Measurements from ENCODE around the gene SEC16B.

Gene SEC16B

DNA sequence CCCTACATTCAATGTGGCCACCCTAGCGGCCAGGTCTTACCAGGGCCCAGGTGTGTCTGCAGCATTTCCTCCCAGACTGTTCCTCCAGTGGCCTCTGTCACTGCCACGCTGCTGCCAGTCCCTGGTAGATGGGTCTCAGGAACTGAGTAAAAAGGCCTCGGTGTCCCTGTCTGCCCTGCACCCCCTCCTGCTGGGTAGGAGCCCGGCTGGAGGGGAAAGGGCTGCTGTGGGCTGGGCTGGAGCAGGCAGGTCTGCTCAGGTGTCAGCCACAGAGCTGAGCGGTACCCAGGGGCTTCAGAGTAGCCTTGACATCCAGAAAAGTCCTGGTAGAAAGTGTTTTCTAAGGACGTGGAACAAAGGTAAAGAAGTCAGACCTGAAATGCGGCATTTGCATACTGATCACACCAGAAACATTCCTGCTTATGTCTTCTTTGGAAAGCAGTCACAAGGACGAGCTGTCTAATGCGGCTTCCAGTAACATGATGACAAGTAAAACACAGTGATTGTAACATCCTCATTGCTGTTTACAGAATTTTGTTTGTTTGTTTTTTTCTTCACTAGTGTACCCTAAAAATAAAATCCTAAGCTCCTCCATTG lies 32.6 kb downstream of the SEC16B start:
- no peak for DNase-seq

DNA sequence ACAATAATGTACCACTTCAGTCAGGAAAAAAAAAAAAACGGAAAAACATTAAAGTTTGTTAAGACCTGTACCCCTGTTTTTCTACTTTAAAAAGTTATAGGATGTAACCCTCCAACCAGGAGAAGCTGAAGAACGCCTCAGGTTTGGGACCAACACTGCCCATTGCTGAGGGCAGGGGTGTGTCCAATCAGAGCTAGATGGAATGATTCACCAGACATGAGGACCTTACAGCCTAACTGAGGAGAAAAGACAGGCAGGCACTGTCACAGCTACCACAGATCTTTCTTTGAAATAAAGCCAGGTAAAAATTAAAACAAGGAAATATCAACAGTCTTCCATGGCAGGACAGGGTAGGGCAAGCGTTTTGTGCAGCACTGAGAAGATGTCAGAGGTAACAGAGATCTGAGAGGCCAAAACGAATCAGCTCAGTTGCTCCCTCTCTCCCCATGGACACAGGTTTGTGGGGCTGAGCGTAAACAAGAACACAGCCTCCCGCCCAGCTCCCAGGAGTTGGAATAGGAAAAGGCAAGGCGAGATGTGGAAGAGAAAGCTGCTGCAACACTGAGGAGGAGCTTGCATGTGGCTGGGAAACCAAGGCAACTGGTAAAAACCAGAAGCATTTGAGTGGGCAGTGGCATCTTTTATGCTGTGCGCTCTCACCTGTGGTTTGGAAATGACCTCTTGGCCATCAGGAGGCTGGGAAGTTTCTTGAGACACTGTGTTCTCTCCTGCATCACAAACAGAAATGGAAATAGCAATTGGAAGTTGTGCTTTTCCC lies 34.0 kb downstream of the SEC16B start:
- no peak for DNase-seq

DNA sequence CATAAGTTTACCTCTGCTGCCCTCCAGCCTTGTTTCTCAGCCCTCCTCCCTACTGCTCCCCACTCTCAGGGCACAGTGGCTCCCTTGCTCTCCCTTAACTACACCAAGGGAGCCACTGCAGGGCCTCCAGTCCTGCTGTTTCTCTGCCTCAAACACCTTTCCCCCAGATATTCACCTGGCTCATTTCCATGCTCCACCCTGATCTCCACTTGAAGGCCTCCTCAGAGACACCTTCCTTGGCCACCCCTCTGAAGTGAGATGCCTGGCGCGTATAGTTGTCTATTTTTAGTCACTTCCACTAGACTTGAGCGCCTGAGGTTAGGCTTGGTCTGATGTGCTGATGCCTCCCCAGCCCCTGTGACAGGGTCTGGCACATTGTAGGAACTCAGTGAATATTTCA lies 34.9 kb downstream of the SEC16B start:
- no peak for DNase-seq

DNA sequence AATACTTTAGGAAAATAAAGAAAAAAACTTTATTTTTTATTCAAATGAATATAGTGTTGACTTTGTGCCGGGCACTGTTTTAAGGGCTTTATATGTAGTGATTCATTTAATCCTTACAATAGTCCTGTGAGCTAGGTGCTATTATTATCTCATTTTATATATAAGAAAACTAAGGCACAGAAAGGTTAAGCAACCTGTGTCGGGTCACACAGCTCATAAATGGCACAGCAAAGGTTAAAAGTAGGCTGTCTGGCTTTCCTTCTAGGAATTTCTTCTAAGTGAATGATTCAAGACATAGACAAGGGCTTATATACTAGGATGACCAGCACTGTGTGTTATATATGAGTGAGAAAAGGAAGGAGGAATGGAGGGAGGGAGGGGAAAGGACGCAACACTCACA lies 35.4 kb downstream of the SEC16B start:
- DNase-seq: no peak

DNA sequence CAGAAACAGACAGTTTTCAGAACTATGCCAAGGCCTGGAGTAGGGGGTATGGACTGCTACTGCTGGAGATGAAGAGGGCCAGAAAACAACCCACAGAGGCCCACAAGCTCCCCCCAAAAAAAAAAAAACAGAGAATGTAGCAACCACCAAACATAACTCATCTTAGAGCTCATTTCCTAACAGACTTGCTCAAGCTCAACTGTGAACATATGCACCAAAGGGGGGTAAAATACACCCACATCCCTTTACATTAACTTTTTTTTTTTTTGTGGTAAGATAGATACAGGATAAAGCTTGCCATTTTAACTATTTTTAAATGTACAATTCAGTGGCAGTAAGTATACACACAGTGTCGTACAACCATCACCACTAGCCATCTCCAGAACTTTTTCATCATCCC lies 36.0 kb downstream of the SEC16B start:
- no peak for DNase-seq

DNA sequence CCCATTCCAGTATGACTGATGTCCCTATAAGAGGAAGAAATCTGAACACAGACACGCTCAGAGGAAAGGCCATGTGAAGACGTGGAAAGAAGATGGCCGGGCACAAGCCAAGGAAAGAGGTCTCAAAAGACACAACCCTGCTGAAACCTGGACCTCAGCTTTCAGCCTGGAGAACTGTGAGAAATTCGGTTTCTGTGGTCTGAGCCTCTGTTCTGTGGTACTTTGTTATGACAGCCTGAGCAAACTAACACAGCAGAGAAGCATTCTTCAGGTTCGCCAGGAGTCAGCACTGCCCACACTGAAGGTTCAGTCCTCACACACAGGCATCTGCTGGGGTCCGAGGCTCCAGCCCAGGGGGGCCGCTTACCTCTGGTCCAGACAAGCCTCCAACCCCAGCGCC lies 37.7 kb downstream of the SEC16B start:
- no peak for DNase-seq

DNA sequence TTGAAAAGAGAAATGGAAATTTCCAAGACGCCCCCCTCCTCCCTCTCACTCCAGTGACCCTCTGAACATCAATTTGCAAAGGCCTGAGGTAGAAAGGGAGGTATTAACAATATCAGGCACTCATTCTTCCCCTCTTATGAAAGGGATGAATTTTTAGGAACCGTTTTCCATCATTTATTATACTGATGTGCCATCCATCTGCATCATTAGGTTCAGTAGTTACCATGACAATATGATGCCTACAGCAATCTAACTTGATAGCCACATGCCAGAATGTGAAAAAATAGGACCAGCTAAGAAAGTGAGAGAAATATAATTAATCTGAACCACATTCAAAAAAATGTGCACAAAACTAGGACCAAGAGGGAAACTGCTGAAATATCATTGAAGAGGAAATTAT lies 40.9 kb downstream of the SEC16B start:
- no peak for DNase-seq

DNA sequence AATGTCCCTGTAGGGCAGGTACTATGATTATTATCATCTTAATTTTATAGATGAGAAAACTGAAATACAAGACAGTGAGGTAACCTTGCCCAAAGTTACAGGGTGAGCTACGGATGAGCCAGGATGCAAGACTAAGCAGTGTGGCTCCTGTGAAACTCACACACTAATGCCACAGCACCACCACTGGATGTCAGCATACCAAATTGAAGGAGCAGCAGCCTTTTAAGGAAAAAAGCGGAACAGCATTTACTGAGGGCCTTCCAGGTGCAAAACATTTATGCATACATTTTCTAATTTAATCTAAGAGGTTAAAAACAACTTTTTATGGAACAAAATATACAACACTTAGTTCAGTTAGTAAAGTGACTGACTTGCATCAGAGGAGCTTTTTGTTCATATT lies 41.7 kb downstream of the SEC16B start:
- no peak for DNase-seq

DNA sequence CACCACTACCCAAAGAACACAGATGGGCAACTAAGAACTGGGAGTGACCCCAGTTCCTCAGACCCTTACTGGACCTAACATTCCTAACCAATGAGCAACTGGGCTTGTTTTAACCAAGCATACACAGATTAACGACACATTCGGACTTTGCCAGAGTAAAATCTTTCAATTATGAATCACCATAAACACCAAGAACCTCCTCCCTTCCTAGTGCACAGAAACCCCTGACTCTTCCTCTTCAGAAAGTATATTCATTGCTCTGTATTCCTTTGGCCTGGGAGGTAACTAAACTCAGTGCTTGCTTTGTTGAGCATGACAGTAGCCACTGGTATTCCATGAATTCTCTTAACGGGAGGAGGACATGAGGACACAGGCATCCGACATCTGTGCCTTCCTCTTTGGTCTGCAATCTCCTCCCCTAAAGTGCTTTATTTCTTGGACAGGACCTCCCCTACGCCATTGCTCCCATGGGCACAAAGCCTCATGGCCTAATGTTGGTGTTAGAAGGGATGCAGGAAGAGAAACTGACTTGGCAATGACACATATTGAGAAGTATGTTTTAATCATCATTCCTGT lies 42.7 kb downstream of the SEC16B start:
- no peak for DNase-seq

DNA sequence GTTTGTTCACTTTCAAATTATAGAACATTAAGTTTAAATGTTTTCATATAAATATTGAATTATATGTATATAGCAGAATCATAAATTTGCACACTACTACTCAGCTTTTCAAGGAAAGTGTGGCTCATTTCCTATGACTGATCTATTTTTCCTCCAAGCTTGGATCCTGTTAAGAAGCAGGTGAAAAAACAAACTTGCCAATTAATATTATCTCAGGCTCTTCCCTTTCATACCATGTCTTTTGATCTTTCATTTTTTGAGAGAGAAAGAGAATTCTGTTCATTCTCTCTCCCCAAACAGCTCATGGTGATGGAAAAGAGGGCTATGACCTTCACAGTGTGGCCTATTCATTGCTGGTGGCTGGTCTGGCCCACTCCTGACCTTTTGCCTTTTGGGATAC lies 43.7 kb downstream of the SEC16B start:
- DNase-seq: no peak

DNA sequence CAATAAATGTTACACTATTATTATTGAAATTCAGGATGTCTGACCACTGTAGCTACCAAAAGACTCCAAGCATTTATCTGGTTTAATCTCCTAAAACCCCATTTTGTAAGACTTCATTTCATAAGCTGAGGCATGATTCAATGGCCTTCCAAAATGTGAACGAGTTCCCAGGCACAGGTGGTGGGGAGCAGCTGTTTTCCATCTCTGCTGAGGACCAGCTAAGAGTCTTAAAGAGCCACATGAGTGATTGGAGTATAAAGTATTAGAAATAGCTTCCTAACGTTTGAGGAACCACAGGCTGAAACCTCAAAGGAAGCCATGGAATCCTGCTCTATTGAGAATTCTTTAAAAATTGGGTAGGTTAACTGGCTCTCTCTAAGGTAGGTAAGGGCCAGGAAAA lies 44.9 kb downstream of the SEC16B start:
- no peak for DNase-seq

DNA sequence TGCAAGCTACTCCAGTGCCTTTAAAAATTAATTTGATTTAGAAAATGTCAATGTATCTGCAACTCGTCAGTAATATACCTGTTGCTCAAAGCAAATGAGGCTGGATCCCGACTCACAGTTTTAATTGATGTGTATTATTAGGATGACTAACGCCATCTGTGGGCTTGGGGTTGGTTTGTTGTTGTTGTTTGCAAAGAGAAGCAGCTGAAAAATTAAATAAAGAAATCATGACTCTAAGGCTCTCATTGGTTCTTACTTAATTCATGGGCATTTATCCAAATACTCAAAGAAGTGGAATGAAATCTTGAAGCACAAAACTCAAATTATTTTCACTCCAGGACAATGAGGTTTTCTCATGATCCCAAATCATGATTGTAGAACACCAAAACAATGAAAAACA lies 46.4 kb downstream of the SEC16B start:
- DNase-seq: no peak

DNA sequence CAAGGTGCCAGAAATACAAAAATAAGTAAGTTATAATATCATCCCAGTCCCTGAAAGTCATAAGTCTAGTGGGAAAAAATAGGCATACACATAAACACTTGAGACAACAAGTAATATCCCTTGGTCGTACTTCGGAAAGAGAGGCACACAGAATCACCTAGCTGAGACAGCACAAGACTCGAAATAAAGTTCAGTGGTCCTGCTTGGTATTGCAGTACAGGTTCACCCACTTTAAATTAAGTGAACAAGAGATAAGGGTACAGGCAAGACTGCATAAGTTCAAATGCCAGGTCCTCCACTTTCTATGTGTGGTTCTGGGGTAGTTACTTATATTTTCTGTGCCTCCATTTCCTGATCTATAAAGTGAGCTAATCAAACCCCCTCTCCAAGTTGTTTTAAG lies 47.6 kb downstream of the SEC16B start:
- no peak for DNase-seq

DNA sequence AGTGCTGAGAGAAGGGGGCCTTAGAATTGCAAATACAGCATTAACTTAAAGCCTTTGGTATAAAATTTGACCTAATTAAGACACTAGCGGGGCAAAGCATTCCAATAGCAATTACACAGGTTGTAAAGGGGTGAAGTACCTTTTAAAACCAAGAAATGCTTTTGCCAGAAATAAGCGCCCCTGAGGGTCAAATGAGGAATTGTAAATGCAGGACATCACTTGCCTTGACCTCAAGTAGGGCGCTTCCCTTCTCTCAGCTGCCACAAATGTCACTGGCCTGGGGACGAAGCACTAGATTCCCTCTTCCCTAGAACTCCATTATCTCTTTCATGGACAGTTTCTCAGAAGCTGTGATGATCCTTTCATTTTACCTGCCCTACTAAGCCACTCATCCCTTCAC lies 48.3 kb downstream of the SEC16B start:
- no peak for DNase-seq

DNA sequence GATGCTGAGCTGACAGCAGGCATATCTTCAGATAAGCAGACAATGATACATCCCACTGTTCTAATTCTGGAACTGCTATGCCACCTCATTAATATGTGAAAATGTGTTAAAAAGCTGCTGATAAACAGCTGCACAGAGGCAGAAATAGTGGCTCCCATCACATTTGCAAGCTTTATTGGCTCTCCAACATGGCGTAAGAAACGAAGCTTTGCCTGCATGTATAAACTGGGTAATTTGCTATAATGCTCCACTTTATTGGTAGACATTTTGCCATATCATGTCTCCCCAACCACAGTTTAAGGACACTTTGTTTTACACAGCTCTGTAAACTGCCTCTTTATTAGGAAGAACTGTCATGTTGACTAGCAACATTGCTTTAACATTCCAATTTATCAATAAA lies 49.8 kb downstream of the SEC16B start:
- DNase-seq: no peak

DNA sequence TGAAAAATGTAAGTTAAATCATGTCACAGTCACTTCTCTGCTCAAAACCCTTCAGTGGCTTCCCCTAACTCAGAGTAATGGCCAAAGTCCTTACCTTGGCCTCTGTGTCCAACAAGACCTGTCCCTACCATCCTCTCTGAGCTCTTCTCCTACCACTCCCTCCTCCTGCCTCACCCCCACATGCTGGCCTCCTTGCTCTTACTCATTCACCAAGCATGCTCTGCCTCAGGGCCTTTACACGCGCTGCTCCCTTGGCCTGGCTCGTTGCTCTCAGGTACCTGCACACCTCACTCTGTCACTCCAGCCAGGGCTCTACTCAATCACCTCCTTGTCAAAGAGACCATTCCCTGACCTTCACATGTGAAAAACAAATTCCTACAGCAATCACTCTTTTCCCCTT lies 54.2 kb downstream of the SEC16B start:
- DNase-seq: no peak

DNA sequence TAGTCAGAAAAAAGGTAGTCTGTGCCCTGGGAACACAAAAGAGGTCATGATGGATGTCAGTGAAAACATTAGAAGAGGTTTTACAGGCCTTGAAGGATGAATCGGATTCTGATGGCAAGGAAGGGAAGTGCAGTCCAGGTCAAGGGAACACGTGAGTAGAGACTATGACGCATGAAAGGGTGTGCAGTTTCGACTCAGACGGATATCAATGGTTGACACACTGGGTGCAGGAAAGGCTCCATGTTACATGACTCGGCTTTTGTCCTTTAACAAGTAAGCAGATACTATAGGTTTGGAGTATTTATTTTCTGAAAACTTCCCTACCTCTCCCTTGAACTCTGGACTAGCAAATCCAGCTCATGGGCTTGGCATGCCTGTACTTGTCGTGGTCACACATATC lies 55.3 kb downstream of the SEC16B start:
- DNase-seq: no peak

DNA sequence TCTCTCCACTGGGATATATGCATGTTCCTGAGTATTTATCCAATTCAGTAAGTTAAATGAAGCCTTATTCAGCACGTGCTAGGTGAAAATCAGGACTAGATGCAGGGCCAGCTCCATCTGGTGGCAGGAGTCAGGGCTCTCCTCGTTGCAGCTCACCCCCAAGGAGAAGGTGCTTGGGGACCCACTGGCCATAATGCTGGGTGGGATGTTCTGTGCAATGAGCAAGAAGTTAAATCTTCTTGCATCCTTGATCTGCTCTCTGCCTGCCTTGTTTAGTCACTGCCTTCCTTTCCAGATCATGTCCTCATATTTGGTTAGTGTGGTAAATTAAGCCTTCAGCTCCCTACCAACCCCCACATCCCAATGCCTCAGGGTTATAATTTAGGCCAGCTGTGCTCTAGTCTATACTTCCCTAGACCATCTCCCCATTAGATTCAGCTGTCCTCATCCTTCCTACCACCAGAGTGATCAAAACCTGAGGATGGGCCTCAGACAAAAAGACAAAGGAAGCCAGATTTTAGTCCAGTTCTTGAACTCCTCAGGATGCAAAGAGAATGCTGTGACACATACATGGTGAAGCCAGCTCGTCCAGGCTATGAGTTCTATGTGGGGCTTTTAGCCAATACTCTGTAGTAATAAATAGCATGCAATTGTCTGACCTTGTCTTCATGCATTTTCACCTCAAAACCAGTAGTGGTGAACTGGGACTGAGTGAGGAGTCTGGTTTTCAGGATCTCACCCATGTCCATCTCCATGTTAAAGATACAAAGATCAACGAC lies 55.9 kb downstream of the SEC16B start:
- DNase-seq: no peak

DNA sequence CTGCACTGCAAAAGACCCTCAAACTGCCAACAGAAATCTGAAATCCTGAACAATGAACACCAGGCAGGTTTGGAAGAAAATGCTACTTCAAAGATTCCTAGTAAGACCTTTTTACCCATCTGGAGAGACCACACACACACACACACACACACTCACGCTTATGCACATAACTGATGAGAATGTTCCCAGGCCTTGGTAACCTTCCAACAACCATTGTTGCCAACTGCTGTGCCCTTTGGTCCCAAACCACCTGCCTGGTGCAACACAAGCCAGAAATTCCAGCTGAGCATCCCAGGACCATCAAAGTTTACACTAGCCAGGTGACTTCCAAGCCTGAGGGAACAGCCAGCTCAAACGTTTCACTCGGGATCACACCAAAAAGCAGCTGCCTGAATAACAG lies 56.9 kb downstream of the SEC16B start:
- no peak for DNase-seq

DNA sequence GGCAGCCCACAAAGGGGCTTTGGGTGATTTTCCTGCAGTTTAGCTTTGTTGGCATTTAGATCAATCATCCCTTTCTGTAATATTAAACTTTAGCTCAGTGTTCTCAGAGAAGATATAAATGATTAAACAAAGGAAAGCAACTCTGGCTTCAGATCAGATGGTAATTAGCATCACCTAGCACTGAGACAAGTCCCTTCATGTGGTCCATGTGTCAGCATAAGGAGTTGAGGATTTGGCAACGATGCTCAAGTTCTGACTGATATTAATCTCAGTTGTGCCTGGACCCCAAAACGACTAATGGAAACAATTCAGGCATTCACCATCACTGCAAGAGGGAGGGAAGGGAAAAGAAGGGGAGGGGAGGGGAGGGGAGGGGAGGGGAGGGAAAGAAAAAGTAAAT lies 60.4 kb downstream of the SEC16B start:
- DNase-seq: no peak

DNA sequence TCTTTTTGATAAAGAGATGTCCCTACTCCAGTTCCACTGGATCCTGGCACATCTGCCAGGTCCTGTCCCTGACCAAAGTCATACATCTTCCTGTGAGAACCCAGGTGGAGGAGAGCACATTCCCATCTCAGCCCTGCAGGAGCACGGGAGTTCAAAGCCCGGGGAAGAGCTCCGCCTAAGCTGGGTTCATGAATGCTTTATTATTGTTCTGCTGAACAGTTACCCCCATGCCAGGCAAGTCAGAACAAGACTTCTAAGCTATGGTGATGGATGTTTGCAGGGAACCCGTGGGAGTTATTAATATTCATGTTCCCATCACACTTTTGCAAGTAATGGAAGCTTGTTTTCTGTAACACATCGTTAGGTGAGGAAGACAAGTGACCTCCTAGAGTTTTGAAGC lies 62.9 kb downstream of the SEC16B start:
- DNase-seq: no peak

DNA sequence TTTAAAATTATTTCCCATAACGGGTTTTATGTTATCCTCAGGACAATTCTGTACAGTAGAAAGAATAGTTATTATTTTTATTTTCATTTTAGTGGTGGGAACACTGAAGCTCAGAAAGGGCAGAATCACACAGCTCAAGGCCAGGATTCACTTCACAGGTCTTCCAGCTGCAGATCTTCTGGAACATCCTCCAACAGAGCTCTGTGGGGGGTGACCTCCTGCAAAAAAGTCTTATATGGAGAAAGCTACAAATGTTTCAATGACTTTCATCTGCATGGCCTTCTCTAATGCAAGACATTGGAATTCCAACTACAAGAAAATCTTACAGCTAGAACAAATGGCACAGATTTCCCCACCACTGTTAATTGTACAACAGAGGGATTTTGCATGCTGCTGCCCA lies 64.2 kb downstream of the SEC16B start:
- DNase-seq: no peak

DNA sequence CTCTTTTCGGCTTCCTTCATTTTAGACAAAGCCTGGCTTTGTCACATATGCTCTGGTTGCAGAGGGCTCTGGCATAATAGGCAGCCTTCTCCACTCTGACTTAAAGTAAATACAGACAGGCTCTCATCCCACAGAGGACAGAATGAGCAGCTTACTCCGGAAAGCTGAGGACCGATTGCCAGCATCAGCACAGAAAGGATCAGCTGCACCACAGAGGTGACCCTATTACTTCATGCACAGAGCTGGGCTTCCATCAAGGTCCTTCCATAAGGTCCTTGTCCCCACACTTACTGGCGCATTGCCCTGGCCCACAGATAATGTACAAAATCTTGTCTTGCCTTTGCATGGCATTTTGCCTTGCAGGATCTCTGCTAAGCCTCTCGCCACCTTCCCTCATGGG lies 67.6 kb downstream of the SEC16B start:
- DNase-seq: no peak
